ENCODE results near the gene SPTAN1. TPM values are rescaled to one million over a fixed set of nuclear protein-coding genes. Genes with fewer than 3 reads are reported as not detected.
"Not testable (repeated sequence)": the region's sequence is repeated elsewhere in the genome, so short reads cannot be mapped to it uniquely, and the experiment has no call there.

Gene SPTAN1
- polyA plus RNA-seq, 4 donors: 98.1 to 243 (median 152) TPM

DNA sequence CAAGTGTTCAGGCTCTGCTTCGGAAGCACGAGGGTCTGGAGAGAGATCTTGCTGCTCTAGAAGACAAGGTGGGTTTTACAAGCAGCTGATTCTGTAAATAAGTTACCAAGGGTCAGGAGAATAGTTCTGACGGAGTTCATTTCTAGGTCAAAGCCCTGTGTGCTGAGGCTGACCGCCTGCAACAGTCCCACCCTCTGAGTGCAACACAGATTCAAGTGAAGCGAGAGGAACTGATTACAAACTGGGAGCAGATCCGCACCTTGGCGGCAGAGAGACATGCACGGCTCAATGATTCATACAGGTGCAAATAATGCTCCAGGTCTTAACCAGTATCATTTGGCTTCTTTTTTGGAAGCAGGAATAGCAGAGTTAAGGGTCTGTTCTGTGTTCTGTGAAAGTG lies 24.8 kb downstream of the SPTAN1 start:
- H3K9me3 ChIP-seq (ENCODE audit: control insufficient read depth in 2 of 2, insufficient read depth in 1 of 2, low read depth in 1 of 2, low read length in 1 of 2): no peaks in the 10 kb centered on the region
- WGBS, 3 donors: 91 to 97% (median 95%) methylated on average over 8 of the region's 8 CpGs
- no peak overlapping the region for H3K27ac ChIP-seq (ENCODE audit: low read depth in 1 of 3, low read length in 2 of 3)
- H3K36me3 ChIP-seq (ENCODE audit: control insufficient read depth in 3 of 3, insufficient read depth in 2 of 3, low read depth in 1 of 3, low read length in 3 of 3): peaks cover 30 to 48% (median 46%) of the 10 kb centered on the region in 3 donors
- no peak overlapping the region for H3K4me3 ChIP-seq (ENCODE audit: low read depth in 1 of 3, low read length in 3 of 3)
- no peaks in the 10 kb centered on the region for H3K27me3 ChIP-seq (ENCODE audit: control insufficient read depth in 3 of 3, insufficient read depth in 3 of 3, low read length in 3 of 3)
- no peaks in the 10 kb centered on the region for H3K4me1 ChIP-seq (ENCODE audit: control insufficient read depth in 3 of 3, insufficient read depth in 2 of 3, low read depth in 1 of 3, low read length in 2 of 3)
- peak in 1 of 2 donors; percentile 19 for DNase-seq
- no peak for FAIRE-seq

DNA sequence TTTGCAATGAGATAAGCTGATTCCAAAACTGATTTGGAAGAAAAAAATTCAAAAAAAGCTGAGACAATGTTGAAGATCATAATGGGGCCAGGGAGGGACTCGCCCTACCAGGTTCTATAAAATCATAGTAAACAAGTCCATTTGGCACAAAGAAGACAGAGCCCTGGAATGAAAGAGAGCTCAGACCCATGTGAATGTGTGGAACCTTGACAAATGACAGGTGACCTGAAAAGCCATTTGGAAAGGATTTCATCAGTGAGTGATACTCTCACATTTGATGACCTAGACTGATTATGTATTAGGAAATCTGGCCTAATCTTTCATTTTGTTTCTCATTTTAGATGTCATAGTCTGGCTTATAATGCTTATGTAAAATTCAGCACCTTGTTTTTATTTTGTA lies 26.8 kb downstream of the SPTAN1 start:
- Histone ChIP-seq H3K36me3 (ENCODE audit: control insufficient read depth in 3 of 3, insufficient read depth in 2 of 3, low read depth in 1 of 3, low read length in 3 of 3) (peaks cover 40 to 56% (median 50%) of the 10 kb centered on the region in 3 donors), H3K4me3 (ENCODE audit: low read depth in 1 of 3, low read length in 3 of 3) (no peak overlapping the region), H3K27ac (ENCODE audit: low read depth in 1 of 3, low read length in 2 of 3) (no peak overlapping the region), H3K4me1 (ENCODE audit: control insufficient read depth in 3 of 3, insufficient read depth in 2 of 3, low read depth in 1 of 3, low read length in 2 of 3) (no peaks in the 10 kb centered on the region), H3K9me3 (ENCODE audit: control insufficient read depth in 2 of 2, insufficient read depth in 1 of 2, low read depth in 1 of 2, low read length in 1 of 2) (no peaks in the 10 kb centered on the region), H3K27me3 (ENCODE audit: control insufficient read depth in 3 of 3, insufficient read depth in 3 of 3, low read length in 3 of 3) (no peaks in the 10 kb centered on the region)
- 83 to 88% (median 87%) methylated on average over 1 of the region's 1 CpG for WGBS, 3 donors
- FAIRE-seq (no peak), DNase-seq (no peak)

DNA sequence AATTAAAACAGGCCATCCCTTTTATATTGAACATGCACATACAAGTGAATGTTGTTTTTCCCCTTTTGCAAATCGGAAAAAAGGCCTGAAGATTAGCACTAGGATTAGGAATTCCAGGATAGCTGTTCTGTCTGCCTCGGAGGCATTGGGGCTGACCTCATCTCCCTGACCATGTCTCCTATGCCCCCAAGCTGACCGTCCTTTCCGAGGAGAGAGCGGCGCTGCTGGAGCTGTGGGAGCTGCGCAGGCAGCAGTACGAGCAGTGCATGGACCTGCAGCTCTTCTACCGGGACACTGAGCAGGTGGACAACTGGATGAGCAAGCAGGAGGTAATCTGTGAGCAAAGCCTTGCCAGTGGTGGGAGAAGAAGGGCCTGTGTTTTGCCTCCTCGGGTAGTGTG lies 28.3 kb downstream of the SPTAN1 start:
- FAIRE-seq: no peak
- H3K36me3 ChIP-seq (ENCODE audit: control insufficient read depth in 3 of 3, insufficient read depth in 2 of 3, low read depth in 1 of 3, low read length in 3 of 3): peaks cover 39 to 55% (median 54%) of the 10 kb centered on the region in 3 donors
- H3K4me1 ChIP-seq (ENCODE audit: control insufficient read depth in 3 of 3, insufficient read depth in 2 of 3, low read depth in 1 of 3, low read length in 2 of 3): no peaks in the 10 kb centered on the region
- no peaks in the 10 kb centered on the region for H3K9me3 ChIP-seq (ENCODE audit: control insufficient read depth in 2 of 2, insufficient read depth in 1 of 2, low read depth in 1 of 2, low read length in 1 of 2)
- 94 to 96% (median 94%) methylated on average over 10 of the region's 10 CpGs for WGBS, 3 donors
- DNase-seq: no peak
- H3K27me3 ChIP-seq (ENCODE audit: control insufficient read depth in 3 of 3, insufficient read depth in 3 of 3, low read length in 3 of 3): no peaks in the 10 kb centered on the region
- H3K27ac ChIP-seq (ENCODE audit: low read depth in 1 of 3, low read length in 2 of 3): no peak overlapping the region
- no peak overlapping the region for H3K4me3 ChIP-seq (ENCODE audit: low read depth in 1 of 3, low read length in 3 of 3)

DNA sequence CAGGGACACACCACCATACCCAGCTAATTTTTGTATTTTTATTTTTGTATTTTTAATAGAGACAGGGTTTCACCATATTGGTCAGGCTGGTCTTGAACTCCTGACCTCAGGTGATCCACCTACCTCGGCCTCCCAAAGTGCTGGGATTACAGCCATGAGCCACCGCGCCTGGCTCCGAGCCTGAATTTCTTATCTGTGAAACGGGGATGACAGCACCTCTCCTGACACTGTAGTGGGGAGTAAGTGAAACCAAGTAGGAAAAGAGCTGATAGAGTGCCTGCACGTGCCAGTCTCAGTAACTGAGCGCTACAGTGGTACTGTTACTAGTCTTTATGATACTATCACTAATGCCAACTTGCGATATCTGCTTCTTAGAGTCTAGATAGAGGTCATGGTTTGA lies 32.8 kb downstream of the SPTAN1 start:
- peaks cover 23 to 65% (median 38%) of the 10 kb centered on the region in 3 donors for H3K36me3 ChIP-seq (ENCODE audit: control insufficient read depth in 3 of 3, insufficient read depth in 2 of 3, low read depth in 1 of 3, low read length in 3 of 3)
- not testable (repeated sequence) for FAIRE-seq
- WGBS, 3 donors: 76 to 89% (median 87%) methylated on average over 8 of the region's 8 CpGs

DNA sequence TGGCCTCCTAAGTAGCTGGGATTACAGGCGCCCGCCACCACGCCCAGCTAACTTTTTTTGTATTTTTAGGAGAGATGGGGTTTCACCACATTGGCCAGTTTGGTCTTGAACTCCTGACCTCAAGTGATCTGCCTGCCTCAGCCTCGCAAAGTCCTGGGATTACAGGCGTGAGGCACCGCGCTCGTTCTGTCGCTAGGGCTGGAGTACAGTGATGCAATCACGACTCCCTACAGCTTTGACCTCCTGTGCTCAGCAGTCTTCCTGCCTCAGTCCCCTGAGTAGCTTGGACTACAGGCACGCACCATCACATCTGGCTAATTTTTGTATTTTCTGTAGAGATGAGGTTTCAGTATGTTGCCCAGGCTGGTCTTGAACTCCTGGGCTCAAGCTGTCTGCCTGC lies 34.5 kb downstream of the SPTAN1 start:
- not testable (repeated sequence) for H3K4me1 ChIP-seq (ENCODE audit: control insufficient read depth in 3 of 3, insufficient read depth in 2 of 3, low read depth in 1 of 3, low read length in 2 of 3); FAIRE-seq; H3K9me3 ChIP-seq (ENCODE audit: control insufficient read depth in 2 of 2, insufficient read depth in 1 of 2, low read depth in 1 of 2, low read length in 1 of 2); H3K27me3 ChIP-seq (ENCODE audit: control insufficient read depth in 3 of 3, insufficient read depth in 3 of 3, low read length in 3 of 3); H3K4me3 ChIP-seq (ENCODE audit: low read depth in 1 of 3, low read length in 3 of 3)
- Histone ChIP-seq H3K27ac (ENCODE audit: low read depth in 1 of 3, low read length in 2 of 3) (peak overlapping the region in 1 of 3 donors; percentile 55), H3K36me3 (ENCODE audit: control insufficient read depth in 3 of 3, insufficient read depth in 2 of 3, low read depth in 1 of 3, low read length in 3 of 3) (peaks cover 25 to 73% (median 41%) of the 10 kb centered on the region in 3 donors)
- WGBS, 3 donors: 70 to 89% (median 80%) methylated on average over 11 of the region's 11 CpGs
- peak; percentile 11 to 46 for DNase-seq

More for the DNA sequence above, 32.8 kb downstream of the SPTAN1 start:
- H3K4me1 ChIP-seq (ENCODE audit: control insufficient read depth in 3 of 3, insufficient read depth in 2 of 3, low read depth in 1 of 3, low read length in 2 of 3); DNase-seq; H3K27ac ChIP-seq (ENCODE audit: low read depth in 1 of 3, low read length in 2 of 3); H3K27me3 ChIP-seq (ENCODE audit: control insufficient read depth in 3 of 3, insufficient read depth in 3 of 3, low read length in 3 of 3); H3K9me3 ChIP-seq (ENCODE audit: control insufficient read depth in 2 of 2, insufficient read depth in 1 of 2, low read depth in 1 of 2, low read length in 1 of 2); H3K4me3 ChIP-seq (ENCODE audit: low read depth in 1 of 3, low read length in 3 of 3): not testable (repeated sequence)

DNA sequence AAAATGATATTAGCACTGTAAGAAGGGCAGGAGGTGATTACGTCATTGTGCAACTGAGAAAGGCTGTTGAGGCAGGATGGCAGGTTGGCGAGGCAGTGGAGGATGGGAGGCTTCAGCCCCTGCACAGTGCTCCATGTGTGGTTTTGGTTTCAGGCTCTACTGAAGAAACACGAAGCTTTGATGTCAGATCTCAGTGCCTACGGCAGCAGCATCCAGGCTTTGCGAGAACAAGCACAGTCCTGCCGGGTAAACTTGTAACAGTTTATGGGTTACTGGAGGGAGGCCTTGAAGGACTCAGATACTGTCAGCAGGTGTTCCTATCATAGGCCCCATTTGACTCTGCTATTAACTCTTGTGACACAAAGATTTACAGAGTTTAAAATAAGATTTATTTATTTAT lies 35.1 kb downstream of the SPTAN1 start:
- Histone ChIP-seq H3K9me3 (ENCODE audit: control insufficient read depth in 2 of 2, insufficient read depth in 1 of 2, low read depth in 1 of 2, low read length in 1 of 2) (no peaks in the 10 kb centered on the region), H3K27me3 (ENCODE audit: control insufficient read depth in 3 of 3, insufficient read depth in 3 of 3, low read length in 3 of 3) (no peaks in the 10 kb centered on the region), H3K4me3 (ENCODE audit: low read depth in 1 of 3, low read length in 3 of 3) (no peak overlapping the region), H3K4me1 (ENCODE audit: control insufficient read depth in 3 of 3, insufficient read depth in 2 of 3, low read depth in 1 of 3, low read length in 2 of 3) (peaks cover 0 to 6% (median 0%) of the 10 kb centered on the region in 3 donors), H3K27ac (ENCODE audit: low read depth in 1 of 3, low read length in 2 of 3) (peak overlapping the region in 1 of 3 donors; percentile 55), H3K36me3 (ENCODE audit: control insufficient read depth in 3 of 3, insufficient read depth in 2 of 3, low read depth in 1 of 3, low read length in 3 of 3) (peaks cover 25 to 75% (median 40%) of the 10 kb centered on the region in 3 donors)
- DNase-seq (peak; percentile 64 to 67), FAIRE-seq (no peak)
- WGBS, 3 donors: 11 to 59% (median 30%) methylated on average over 6 of the region's 6 CpGs

DNA sequence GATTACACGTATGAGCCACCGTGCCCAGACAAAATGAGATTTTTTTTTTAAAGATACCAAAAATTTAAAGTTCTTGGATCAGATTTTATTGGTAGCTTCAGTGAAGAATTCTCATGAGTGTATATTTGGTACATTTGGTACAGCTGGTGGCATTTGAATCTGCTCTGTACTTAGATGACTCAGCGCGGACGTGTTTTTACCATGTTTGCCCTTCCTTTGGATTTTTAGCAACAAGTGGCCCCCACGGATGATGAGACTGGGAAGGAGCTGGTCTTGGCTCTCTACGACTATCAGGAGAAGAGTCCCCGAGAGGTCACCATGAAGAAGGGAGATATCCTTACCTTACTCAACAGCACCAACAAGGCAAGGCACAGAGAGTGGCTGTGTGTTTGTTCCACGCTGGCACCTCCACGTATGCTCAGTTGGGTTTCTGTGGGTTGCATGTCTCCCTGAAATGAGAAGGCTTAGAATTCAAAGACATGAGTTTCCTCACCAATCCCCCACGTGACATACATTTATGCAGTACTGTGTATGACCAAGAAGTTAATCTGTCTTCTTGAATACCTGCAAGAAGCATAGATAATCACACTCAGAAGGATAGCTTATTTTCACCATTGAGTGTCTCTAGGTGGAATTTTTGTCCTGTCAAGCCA lies 36.3 kb downstream of the SPTAN1 start:
- peaks cover 25 to 80% (median 33%) of the 10 kb centered on the region in 3 donors for H3K36me3 ChIP-seq (ENCODE audit: control insufficient read depth in 3 of 3, insufficient read depth in 2 of 3, low read depth in 1 of 3, low read length in 3 of 3)
- no peaks in the 10 kb centered on the region for H3K9me3 ChIP-seq (ENCODE audit: control insufficient read depth in 2 of 2, insufficient read depth in 1 of 2, low read depth in 1 of 2, low read length in 1 of 2)
- H3K27ac ChIP-seq (ENCODE audit: low read depth in 1 of 3, low read length in 2 of 3): no peak overlapping the region
- FAIRE-seq (no peak), DNase-seq (no peak)
- H3K4me3 ChIP-seq (ENCODE audit: low read depth in 1 of 3, low read length in 3 of 3): no peak overlapping the region
- WGBS, 3 donors: 90 to 96% (median 95%) methylated on average over 11 of the region's 11 CpGs
- H3K4me1 ChIP-seq (ENCODE audit: control insufficient read depth in 3 of 3, insufficient read depth in 2 of 3, low read depth in 1 of 3, low read length in 2 of 3): peaks cover 0 to 6% (median 0%) of the 10 kb centered on the region in 3 donors
- H3K27me3 ChIP-seq (ENCODE audit: control insufficient read depth in 3 of 3, insufficient read depth in 3 of 3, low read length in 3 of 3): no peaks in the 10 kb centered on the region

DNA sequence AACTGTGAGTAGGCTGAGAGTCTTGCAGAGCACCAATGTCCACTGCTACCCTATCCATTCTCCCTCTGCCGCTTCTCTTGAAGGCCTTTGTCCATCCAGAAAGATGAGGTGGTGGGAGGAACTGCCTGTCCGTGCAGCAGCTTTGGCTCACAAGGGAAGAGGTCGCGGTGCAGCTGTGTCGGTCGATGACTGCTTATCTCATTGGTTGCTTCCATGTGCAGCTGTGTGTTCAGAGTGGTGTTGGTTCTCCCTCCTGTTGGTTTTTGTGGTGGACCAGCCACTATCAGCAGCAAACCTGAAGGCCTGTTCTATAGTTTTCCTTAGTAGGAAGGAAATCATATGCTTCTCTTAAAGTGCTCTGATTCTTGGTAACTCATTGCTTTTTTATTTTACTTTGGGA lies 40.7 kb downstream of the SPTAN1 start:
- 77 to 87% (median 87%) methylated on average over 6 of the region's 6 CpGs for WGBS, 3 donors
- Histone ChIP-seq H3K27ac (ENCODE audit: low read depth in 1 of 3, low read length in 2 of 3) (no peak overlapping the region), H3K36me3 (ENCODE audit: control insufficient read depth in 3 of 3, insufficient read depth in 2 of 3, low read depth in 1 of 3, low read length in 3 of 3) (peaks cover 28 to 83% (median 35%) of the 10 kb centered on the region in 3 donors), H3K9me3 (ENCODE audit: control insufficient read depth in 2 of 2, insufficient read depth in 1 of 2, low read depth in 1 of 2, low read length in 1 of 2) (no peaks in the 10 kb centered on the region), H3K27me3 (ENCODE audit: control insufficient read depth in 3 of 3, insufficient read depth in 3 of 3, low read length in 3 of 3) (no peaks in the 10 kb centered on the region), H3K4me3 (ENCODE audit: low read depth in 1 of 3, low read length in 3 of 3) (no peak overlapping the region), H3K4me1 (ENCODE audit: control insufficient read depth in 3 of 3, insufficient read depth in 2 of 3, low read depth in 1 of 3, low read length in 2 of 3) (no peaks in the 10 kb centered on the region)
- DNase-seq (no peak), FAIRE-seq (no peak)

DNA sequence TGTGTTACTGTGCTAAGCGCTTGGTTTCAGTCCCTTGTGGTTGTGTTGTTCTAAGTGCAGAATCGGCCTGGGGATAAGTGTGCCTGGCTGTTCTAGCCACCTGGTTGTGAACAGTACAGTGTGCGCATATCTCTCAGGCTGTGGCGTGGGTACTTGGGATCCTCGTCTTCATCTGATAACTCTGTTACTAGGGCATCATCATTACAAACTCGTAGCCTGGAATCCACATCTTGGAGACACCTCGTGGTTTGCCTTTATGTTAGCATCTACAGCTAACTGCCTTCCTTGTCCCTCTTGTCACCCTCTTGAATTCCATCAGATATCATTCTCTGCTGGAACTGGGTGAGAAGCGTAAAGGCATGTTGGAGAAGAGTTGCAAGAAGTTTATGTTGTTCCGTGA lies 41.5 kb downstream of the SPTAN1 start:
- Histone ChIP-seq H3K27me3 (ENCODE audit: control insufficient read depth in 3 of 3, insufficient read depth in 3 of 3, low read length in 3 of 3) (no peaks in the 10 kb centered on the region), H3K27ac (ENCODE audit: low read depth in 1 of 3, low read length in 2 of 3) (no peak overlapping the region), H3K4me3 (ENCODE audit: low read depth in 1 of 3, low read length in 3 of 3) (no peak overlapping the region), H3K4me1 (ENCODE audit: control insufficient read depth in 3 of 3, insufficient read depth in 2 of 3, low read depth in 1 of 3, low read length in 2 of 3) (no peaks in the 10 kb centered on the region), H3K36me3 (ENCODE audit: control insufficient read depth in 3 of 3, insufficient read depth in 2 of 3, low read depth in 1 of 3, low read length in 3 of 3) (peaks cover 32 to 80% (median 35%) of the 10 kb centered on the region in 3 donors), H3K9me3 (ENCODE audit: control insufficient read depth in 2 of 2, insufficient read depth in 1 of 2, low read depth in 1 of 2, low read length in 1 of 2) (no peaks in the 10 kb centered on the region)
- no peak for DNase-seq
- 93 to 95% (median 94%) methylated on average over 9 of the region's 9 CpGs for WGBS, 3 donors
- FAIRE-seq: no peak
